ENCODE measurements around the gene SLFN13. TPM values are rescaled to one million over a fixed set of nuclear protein-coding genes. Genes with fewer than 3 reads are reported as not detected.
"Not testable (repeated sequence)": the region's sequence is repeated elsewhere in the genome, so short reads cannot be mapped to it uniquely, and the experiment has no call there.

Gene SLFN13
- total RNA-seq, 1 experiment from 2014 or later = not detected

DNA sequence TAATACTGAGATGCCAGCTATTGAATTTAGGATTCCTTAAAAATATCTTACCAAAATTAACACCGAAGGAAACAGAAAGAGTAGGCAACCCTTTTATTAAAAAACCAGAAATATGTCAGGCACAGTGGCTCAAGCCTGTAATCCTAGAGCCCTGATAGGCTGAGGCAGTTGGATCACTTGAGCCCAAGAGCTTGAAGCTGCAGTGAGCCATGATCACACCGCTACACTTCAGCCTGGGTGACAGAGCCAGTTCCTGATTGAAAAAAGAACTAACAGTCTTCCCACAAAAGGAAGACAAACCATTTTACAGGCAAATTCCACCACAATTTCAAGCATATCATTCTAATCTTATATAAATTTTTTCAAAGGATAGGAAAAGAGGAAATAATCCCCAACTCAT, 31.9 kb downstream of the SLFN13 start:
- TF ChIP-seq, protein P1, sequence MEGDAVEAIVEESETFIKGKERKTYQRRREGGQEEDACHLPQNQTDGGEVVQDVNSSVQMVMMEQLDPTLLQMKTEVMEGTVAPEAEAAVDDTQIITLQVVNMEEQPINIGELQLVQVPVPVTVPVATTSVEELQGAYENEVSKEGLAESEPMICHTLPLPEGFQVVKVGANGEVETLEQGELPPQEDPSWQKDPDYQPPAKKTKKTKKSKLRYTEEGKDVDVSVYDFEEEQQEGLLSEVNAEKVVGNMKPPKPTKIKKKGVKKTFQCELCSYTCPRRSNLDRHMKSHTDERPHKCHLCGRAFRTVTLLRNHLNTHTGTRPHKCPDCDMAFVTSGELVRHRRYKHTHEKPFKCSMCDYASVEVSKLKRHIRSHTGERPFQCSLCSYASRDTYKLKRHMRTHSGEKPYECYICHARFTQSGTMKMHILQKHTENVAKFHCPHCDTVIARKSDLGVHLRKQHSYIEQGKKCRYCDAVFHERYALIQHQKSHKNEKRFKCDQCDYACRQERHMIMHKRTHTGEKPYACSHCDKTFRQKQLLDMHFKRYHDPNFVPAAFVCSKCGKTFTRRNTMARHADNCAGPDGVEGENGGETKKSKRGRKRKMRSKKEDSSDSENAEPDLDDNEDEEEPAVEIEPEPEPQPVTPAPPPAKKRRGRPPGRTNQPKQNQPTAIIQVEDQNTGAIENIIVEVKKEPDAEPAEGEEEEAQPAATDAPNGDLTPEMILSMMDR (IDR thresholded peaks at IDR 0.05; ENCODE audit: insufficient read depth in 1 of 2, low read depth in 1 of 2, low read length in 1 of 2, severe bottlenecking in 1 of 2, unreplicated experiment in 1 of 2) = no peak
- no peak overlapping the region for H3K4me3 ChIP-seq (ENCODE audit: low read depth, low read length)
- ChIA-PET CTCF (no interaction called here), POLR2A (no interaction called here)
- no peak for DNase-seq
- no TSS peak for BruUV-seq (replicated peaks)
- H3K9me3 ChIP-seq = peaks cover 10% of the 10 kb centered on the region
- Mint-ChIP-seq H3K36me3 (ENCODE audit: insufficient read depth, unreplicated experiment) (no peaks in the 10 kb centered on the region), H3K9me3 (ENCODE audit: unreplicated experiment) (peaks cover 16% of the 10 kb centered on the region), H3K27ac (ENCODE audit: unreplicated experiment) (no peak overlapping the region), H3K27me3 (ENCODE audit: insufficient read depth, unreplicated experiment) (peaks cover 7% of the 10 kb centered on the region), H3K4me3 (ENCODE audit: unreplicated experiment) (no peak overlapping the region), H3K4me1 (ENCODE audit: low read depth, unreplicated experiment) (no peaks in the 10 kb centered on the region)
- H3K4me1 ChIP-seq = no peaks in the 10 kb centered on the region
- no peaks in the 10 kb centered on the region for H3K27me3 ChIP-seq (replicated peaks; ENCODE audit: control insufficient read depth, insufficient read depth, low read length)
- H3K36me3 ChIP-seq (ENCODE audit: control insufficient read depth, insufficient read depth, low read length) = no peaks in the 10 kb centered on the region
- intact Hi-C loops (cut with micrococcal nuclease; ENCODE audit: unreplicated experiment) = no loop called here

DNA sequence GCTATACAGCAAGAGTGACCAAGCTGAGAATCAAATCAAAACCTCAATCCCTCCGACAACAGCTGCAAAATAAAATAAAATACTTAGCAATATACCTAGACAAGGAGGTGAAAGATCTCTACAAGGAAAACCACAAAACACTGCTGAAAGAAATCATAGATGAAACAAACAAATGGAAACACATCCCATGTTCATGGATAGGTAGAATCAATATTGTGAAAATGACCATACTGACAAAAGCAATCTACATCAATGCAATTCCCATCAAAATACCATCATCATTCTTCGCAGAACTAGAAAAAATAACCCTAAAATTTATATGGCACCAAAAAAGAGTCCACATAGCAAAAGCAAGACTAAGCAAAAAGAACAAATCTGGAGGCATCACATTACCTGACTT, 33.9 kb downstream of the SLFN13 start:
- H3K27ac Mint-ChIP-seq (ENCODE audit: unreplicated experiment); DNase-seq; H3K36me3 Mint-ChIP-seq (ENCODE audit: insufficient read depth, unreplicated experiment); H3K4me1 Mint-ChIP-seq (ENCODE audit: low read depth, unreplicated experiment); H3K27me3 ChIP-seq (replicated peaks; ENCODE audit: control insufficient read depth, insufficient read depth, low read length); H3K4me1 ChIP-seq; H3K36me3 ChIP-seq (ENCODE audit: control insufficient read depth, insufficient read depth, low read length); BruUV-seq (replicated peaks); CTCF ChIA-PET; POLR2A ChIA-PET; H3K9me3 ChIP-seq; H3K4me3 Mint-ChIP-seq (ENCODE audit: unreplicated experiment); intact Hi-C loops (cut with micrococcal nuclease; ENCODE audit: unreplicated experiment); H3K4me3 ChIP-seq (ENCODE audit: low read depth, low read length): not testable (repeated sequence)
- Mint-ChIP-seq H3K9me3 (ENCODE audit: unreplicated experiment) (peaks cover 16% of the 10 kb centered on the region), H3K27me3 (ENCODE audit: insufficient read depth, unreplicated experiment) (peaks cover 12% of the 10 kb centered on the region)

DNA sequence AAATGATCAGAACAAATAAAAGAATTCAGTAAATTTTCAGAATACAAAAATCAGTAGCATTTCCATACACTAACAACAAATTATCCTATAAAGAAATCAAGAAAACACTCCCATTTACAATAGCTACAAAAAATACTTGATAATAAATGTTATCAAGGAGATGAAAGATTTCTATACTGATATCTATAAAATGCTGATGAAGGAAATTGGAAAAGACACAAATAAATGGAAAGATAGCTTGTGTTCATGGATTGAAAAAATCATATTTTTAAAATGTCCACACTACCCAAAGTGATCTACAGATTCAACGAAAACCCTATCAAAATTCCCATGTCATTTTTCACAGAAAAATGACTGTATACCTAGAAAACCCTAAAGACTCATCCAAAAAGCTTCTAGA, 34.3 kb downstream of the SLFN13 start:
- H3K36me3 Mint-ChIP-seq (ENCODE audit: insufficient read depth, unreplicated experiment) = no peaks in the 10 kb centered on the region

More for the DNA sequence above, 34.3 kb downstream of the SLFN13 start:
- no peak for DNase-seq
- TF ChIP-seq, protein P1 (IDR thresholded peaks at IDR 0.05; ENCODE audit: insufficient read depth in 1 of 2, low read depth in 1 of 2, low read length in 1 of 2, severe bottlenecking in 1 of 2, unreplicated experiment in 1 of 2) = no peak
- Mint-ChIP-seq H3K27me3 (ENCODE audit: insufficient read depth, unreplicated experiment) (peaks cover 12% of the 10 kb centered on the region), H3K4me1 (ENCODE audit: low read depth, unreplicated experiment) (no peaks in the 10 kb centered on the region), H3K4me3 (ENCODE audit: unreplicated experiment) (no peak overlapping the region), H3K9me3 (ENCODE audit: unreplicated experiment) (peaks cover 16% of the 10 kb centered on the region), H3K27ac (ENCODE audit: unreplicated experiment) (no peak overlapping the region)
- CTCF ChIA-PET = no interaction called here
- peaks cover 10% of the 10 kb centered on the region for H3K9me3 ChIP-seq
- intact Hi-C loops (cut with micrococcal nuclease; ENCODE audit: unreplicated experiment) = no loop called here
- POLR2A ChIA-PET = no interaction called here
- no peaks in the 10 kb centered on the region for H3K4me1 ChIP-seq
- 0 out of 2 replicates have a peak, but pooled peaks cover 1% of the 10 kb centered on the region for H3K27me3 ChIP-seq (replicated peaks; ENCODE audit: control insufficient read depth, insufficient read depth, low read length)
- no TSS peak for BruUV-seq (replicated peaks)
- H3K4me3 ChIP-seq (ENCODE audit: low read depth, low read length) = no peak overlapping the region
- no peaks in the 10 kb centered on the region for H3K36me3 ChIP-seq (ENCODE audit: control insufficient read depth, insufficient read depth, low read length)

All from Caco-2 (cell line).